Fibroblast of lung (primary cell): ENCODE results near the gene C14orf39.

Source experiments
- EZH2 ChIP-seq: IDR thresholded peaks from 2 replicates; pipeline ENCODE4 v1.5.1; 2012; ENCODE audit warnings: low read length, control low read depth, mild to moderate bottlenecking; ENCODE audit errors: missing control alignments
- TF ChIP-seq, protein P1 (sequence below), 2 donors: IDR thresholded peaks in 1 of 2; conservative IDR thresholded peaks in 1 of 2; 1 replicate in 1 of 2; 2 replicates in 1 of 2; pipeline ENCODE4 v1.5.1; 2011 to 2012; ENCODE audit warnings: low read length in 2 of 2, control low read depth in 1 of 2, inconsistent platforms in 1 of 2, low read depth in 1 of 2, mild to moderate bottlenecking in 1 of 2

DNA sequence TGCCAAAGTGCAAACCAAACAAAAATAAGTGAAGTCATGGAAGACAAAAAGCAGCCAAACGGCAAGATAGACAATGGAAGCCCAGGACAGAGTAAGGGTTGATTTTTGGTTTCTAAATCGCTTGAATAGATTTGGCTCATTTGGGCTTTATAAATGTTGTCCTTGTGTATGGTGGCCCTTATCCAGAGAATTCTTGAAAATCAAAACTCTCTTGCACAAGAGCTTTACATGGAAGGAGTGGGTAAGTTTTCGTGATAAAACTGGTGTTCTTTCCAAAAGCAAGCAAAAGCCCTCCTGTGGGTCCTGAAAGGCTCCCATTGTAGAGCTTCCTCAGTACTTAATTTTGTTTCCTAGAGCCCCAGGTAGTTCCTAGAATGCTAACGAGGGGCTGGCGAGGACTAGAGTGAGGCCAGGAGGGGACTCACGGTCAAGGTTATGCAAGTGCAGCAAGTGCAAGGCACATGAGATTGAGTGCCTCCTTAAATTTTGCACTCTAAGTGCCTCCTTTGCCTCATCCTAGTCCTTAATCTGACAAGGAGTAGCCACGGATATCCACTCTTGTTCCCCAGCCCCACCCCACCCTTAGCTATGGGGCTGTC, 27.2 kb upstream of the C14orf39 start:
- TF ChIP-seq, protein P1, sequence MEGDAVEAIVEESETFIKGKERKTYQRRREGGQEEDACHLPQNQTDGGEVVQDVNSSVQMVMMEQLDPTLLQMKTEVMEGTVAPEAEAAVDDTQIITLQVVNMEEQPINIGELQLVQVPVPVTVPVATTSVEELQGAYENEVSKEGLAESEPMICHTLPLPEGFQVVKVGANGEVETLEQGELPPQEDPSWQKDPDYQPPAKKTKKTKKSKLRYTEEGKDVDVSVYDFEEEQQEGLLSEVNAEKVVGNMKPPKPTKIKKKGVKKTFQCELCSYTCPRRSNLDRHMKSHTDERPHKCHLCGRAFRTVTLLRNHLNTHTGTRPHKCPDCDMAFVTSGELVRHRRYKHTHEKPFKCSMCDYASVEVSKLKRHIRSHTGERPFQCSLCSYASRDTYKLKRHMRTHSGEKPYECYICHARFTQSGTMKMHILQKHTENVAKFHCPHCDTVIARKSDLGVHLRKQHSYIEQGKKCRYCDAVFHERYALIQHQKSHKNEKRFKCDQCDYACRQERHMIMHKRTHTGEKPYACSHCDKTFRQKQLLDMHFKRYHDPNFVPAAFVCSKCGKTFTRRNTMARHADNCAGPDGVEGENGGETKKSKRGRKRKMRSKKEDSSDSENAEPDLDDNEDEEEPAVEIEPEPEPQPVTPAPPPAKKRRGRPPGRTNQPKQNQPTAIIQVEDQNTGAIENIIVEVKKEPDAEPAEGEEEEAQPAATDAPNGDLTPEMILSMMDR (conservative IDR thresholded peaks at IDR 0.05 in 1 of 2, IDR thresholded peaks at IDR 0.05 in 1 of 2; ENCODE audit: low read depth in 1 of 2, low read length in 2 of 2): no peak
- TF ChIP-seq EZH2: no peak
